HUES48 (cell line): Measurements from ENCODE around the gene DDX39A.

Experiments
- H3K27ac ChIP-seq: one replicate; pipeline ENCODE4 v1.7.0; 2013; ENCODE audit warnings: low read depth, low read length, inconsistent platforms
- H3K27me3 ChIP-seq: 2 replicates; pipeline ENCODE4 v1.6.1; 2013; ENCODE audit warnings: mild to moderate bottlenecking, low read length; ENCODE audit not compliant: control insufficient read depth, insufficient read depth
- H3K36me3 ChIP-seq: 2 replicates; pipeline ENCODE4 v1.6.1; 2013; ENCODE audit warnings: low read length; ENCODE audit not compliant: control insufficient read depth, insufficient read depth
- H3K4me1 ChIP-seq: 2 replicates; pipeline ENCODE4 v1.6.1; 2013; ENCODE audit warnings: mild to moderate bottlenecking, low read length; ENCODE audit not compliant: control insufficient read depth, insufficient read depth
- H3K4me3 ChIP-seq: 2 replicates; pipeline ENCODE4 v1.5.1; 2013; ENCODE audit warnings: mild to moderate bottlenecking, low read depth, low read length
- H3K9ac ChIP-seq: 2 replicates; pipeline ENCODE4 v1.6.1; 2013; ENCODE audit warnings: mild to moderate bottlenecking, low read depth, low read length, moderate library complexity
- H3K9me3 ChIP-seq: 2 replicates; pipeline ENCODE4 v1.6.1; 2013; ENCODE audit warnings: low read length; ENCODE audit not compliant: control insufficient read depth, insufficient read depth

Gene DDX39A

DNA sequence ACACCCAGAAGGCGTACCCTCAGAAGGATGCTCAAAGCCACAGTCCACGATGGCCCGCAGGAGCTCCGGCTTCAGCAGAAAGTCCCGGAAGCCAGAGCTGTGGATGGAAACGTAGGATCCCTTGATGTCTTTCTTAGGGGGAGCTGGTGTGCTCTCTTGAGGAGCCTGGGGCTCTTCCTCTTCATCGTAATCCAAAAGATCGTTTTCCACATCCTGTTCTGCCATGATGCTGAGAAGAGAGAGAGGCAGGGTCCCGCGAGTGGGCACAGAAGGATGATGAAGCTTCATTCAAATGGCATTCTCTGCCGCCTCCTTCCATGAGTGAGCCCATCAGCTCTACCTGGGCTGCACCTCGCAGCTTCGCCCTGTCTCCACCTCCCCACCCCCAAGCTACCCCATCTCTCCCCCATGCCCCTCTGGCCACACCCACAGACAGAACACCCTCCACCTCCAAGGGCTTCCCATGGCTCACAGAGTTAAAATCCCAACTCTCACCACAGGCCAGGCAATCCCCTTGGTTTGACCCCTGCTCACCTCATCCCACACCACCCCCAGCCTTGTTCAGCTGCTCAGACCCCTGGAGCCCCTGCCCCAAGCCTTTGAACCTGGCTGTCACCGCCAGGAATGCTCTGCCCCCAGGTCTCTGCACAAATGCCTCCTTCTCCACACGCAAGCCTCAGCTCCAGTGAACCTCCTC, 6.0 kb downstream of the DDX39A start:
- Histone ChIP-seq H3K27ac (no peak overlapping the region), H3K9ac (no peak overlapping the region), H3K4me3 (no peak overlapping the region), H3K27me3 (no peaks in the 10 kb centered on the region), H3K36me3 (peaks cover 58% of the 10 kb centered on the region), H3K4me1 (no peaks in the 10 kb centered on the region), H3K9me3 (no peaks in the 10 kb centered on the region)

DNA sequence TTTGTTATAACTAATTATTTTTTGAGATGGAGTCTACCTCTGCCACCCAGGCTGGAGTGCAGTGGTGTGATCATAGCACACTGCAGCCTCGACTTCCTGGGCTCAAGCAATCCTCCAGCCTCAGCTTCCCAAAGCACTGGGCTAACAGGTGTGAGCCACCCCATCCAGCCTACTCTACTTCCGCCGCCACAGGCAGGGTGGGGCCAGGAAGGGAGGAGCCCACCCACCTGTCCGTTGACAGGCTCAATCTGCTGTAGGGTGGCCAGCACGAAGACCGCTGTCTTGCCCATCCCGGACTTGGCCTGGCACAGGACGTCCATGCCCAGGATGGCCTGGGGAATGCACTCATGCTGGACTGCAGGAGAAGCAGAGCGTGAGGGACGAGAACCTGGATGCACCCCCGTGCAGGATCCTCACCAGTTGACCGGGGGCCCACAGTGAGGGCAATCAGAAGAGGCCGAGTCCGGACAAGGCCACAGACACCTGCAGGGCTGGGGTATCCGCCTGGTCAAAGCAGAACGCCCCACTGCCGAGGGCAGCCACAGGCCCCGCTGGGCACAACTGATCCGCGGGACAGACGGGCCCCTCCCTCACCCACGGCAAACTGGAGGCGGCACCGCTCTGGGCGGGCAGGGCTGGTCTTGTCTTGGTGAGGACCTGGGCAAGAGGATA, 6.7 kb downstream of the DDX39A start:
- H3K27ac ChIP-seq: no peak overlapping the region
- no peak overlapping the region for H3K4me3 ChIP-seq
- no peaks in the 10 kb centered on the region for H3K27me3 ChIP-seq
- H3K36me3 ChIP-seq: peaks cover 65% of the 10 kb centered on the region
- H3K4me1 ChIP-seq: no peaks in the 10 kb centered on the region
- H3K9ac ChIP-seq: no peak overlapping the region
- no peaks in the 10 kb centered on the region for H3K9me3 ChIP-seq

DNA sequence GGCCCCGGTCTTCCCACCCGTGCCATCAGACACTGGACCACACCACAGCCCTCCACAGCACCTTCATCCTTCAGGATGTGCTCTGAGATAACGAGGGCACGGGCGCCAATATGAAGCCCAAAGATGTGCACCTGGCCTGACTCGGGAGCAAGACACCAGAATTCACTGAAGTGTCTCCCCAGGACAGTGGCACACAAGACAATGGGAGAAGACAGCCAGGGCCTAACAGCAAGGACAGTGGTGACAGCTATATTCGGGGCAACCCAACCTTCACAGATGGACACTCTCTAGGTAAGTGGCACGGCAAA, 7.2 kb downstream of the DDX39A start:
- peaks cover 69% of the 10 kb centered on the region for H3K36me3 ChIP-seq
- no peak overlapping the region for H3K9ac ChIP-seq
- H3K4me3 ChIP-seq: no peak overlapping the region
- no peaks in the 10 kb centered on the region for H3K9me3 ChIP-seq
- H3K4me1 ChIP-seq: no peaks in the 10 kb centered on the region
- H3K27me3 ChIP-seq: no peaks in the 10 kb centered on the region
- H3K27ac ChIP-seq: no peak overlapping the region

DNA sequence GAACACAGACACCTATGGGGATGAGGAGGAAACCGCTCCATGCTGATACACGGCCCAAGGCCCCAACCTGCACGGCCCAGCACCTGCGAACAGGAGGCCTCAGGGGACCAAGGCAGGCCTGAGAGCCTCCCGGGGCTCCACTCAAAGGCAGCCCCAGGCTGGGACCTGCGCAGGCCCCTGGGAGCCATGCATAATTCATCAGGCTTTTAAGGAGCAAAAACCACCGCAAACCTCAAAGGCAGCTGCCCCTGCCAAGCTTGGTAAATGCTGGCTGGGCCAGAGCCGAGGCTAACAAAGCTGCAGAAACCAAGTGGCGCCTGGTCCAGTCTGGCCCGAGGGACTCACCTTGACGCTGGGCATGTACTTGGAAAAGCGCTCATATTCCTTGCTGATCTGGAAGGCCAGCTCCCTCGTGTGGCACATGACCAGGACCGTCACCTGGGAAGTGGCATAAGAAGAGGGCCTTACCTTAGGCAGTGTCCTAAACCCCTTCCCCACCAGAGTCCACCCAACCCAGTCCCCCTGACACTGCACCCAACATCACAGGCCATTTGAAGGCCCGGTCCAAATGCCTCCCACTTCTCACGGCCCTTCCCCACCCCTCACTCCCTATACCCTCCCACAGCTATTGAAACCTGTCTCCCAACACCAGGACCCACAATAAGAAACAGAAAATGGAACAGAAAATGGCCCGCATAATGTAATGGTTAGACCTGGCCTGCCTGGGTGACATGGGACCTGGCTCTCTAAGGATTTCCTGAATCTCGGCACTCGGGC, 7.8 kb downstream of the DDX39A start:
- Histone ChIP-seq H3K4me3 (no peak overlapping the region), H3K27ac (no peak overlapping the region), H3K9me3 (no peaks in the 10 kb centered on the region), H3K36me3 (peaks cover 69% of the 10 kb centered on the region), H3K4me1 (peaks cover 4% of the 10 kb centered on the region), H3K27me3 (no peaks in the 10 kb centered on the region), H3K9ac (no peak overlapping the region)

DNA sequence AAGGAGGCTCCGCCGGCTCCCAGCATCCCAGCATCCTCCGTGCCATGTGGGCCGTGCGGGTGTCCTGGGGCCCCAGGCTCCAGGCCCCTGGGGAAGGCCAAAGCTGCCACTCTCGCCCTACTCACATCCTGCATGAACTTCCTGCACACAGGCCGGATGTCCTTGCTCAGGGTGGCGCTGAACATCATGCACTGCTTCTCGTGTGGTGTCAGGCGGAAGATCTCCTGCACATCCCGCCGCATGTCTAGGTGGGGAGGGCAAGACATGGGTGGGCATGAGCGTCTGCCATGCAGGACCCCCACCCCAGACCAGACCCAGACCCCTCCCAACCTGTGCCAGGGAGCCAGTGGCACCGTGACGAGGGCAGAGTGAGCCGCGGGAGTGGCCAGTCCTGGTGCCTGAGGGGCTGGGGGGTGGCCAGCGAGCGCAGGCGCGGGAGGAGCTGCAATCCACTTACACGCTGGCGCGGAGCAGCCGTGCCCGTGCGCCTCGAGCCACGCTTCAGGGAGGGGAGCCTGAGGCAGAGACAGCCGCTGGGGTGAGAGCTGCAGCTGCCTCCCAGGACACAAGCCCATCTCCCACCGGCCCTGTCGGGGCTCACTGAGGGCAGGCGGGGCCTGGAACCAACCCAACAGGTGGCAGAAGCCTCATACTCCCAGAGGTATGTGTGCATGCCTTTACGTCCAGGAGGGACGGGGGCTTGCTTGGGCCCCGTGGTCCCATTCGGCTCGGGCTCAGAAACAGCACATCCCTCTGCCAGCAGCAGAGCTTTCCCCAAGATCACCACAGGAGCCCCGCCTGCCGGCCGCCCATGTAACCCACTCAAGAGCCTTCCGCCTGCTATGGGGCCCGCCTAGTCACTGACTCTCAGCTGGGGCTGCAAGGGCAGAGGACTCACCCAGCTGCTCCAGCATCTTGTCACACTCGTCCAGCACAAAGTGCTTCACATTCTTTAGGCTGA, 8.8 kb downstream of the DDX39A start:
- no peaks in the 10 kb centered on the region for H3K9me3 ChIP-seq
- peaks cover 66% of the 10 kb centered on the region for H3K36me3 ChIP-seq
- H3K9ac ChIP-seq: no peak overlapping the region
- H3K27ac ChIP-seq: no peak overlapping the region
- H3K4me1 ChIP-seq: peaks cover 8% of the 10 kb centered on the region
- no peak overlapping the region for H3K4me3 ChIP-seq
- H3K27me3 ChIP-seq: no peaks in the 10 kb centered on the region

DNA sequence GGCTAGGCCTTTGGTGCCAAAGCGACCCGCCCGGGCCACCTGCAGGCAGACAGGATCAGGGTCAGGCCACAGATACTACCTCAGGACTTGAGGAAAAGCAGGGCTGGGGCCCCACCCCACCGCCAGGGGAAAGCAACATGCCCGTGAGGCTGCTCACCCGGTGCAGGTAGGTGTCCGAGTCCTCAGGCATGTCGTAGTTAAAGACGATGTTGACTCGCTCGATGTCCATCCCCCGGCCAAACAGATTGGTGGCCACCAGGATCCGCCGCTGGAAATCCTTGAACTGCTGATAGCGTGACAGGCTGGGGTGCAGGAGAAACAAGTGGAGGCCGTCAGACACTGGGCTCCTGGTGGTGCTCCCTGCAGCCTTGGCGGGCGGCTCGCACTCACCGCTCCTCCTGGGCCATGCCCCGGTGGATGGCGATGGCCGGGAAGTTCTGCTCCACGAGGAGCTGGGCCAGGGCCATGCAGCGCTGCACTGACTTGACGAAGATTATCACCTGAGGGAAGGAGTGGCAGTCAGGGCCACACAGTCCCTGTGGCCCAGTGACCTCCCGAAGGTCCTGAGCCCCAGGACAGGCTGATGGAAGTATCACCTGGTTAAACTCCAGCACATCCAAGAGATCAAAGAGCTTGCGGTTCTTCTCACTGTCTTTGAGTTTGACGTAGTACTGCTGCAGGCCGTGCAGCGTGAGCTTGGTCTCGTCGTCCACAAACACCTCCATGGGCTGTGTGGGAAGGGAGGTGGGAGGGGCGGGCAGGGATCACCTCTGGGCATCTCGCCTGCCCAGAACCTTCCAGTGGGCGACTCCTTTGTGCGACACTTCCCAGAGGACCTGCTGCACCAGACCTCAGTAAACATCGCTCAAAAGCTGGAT, 9.8 kb downstream of the DDX39A start:
- H3K9me3 ChIP-seq: no peaks in the 10 kb centered on the region
- no peak overlapping the region for H3K9ac ChIP-seq
- peaks cover 66% of the 10 kb centered on the region for H3K36me3 ChIP-seq
- no peak overlapping the region for H3K27ac ChIP-seq
- H3K4me1 ChIP-seq: peaks cover 9% of the 10 kb centered on the region
- H3K27me3 ChIP-seq: no peaks in the 10 kb centered on the region
- H3K4me3 ChIP-seq: no peak overlapping the region

DNA sequence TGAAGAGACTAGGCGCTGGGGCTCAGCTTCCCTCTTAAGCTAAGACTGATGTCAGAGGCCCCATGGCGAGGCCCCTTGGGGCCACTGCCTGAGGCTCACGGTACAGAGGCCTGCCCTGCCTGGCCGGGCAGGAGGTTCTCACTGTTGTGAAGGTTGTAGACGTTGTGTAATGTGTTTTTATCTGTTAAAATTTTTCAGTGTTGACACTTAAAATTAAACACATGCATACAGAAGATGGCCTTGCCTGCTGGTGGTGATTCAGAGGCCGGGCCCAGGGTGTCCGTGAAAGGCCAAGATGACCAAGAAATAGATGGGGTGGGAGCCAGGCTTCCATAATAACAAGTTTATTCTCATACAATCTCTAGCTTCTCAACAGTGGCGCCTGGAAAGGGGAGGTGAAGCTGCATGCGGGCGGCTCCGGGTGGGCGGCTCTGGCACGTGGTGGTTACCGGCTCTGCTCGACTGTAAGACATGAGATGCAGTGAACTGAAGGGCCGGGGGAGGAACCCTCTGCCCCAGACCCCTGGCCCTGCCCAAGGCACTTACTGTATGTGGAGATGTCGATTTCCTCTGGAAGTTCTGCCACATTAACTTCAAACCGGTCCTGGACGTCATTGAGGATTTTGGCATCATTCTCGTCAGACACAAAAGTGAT, 10.5 kb downstream of the DDX39A start:
- peaks cover 9% of the 10 kb centered on the region for H3K4me1 ChIP-seq
- no peak overlapping the region for H3K27ac ChIP-seq
- H3K27me3 ChIP-seq: no peaks in the 10 kb centered on the region
- H3K9ac ChIP-seq: no peak overlapping the region
- no peaks in the 10 kb centered on the region for H3K9me3 ChIP-seq
- peaks cover 63% of the 10 kb centered on the region for H3K36me3 ChIP-seq
- H3K4me3 ChIP-seq: no peak overlapping the region

DNA sequence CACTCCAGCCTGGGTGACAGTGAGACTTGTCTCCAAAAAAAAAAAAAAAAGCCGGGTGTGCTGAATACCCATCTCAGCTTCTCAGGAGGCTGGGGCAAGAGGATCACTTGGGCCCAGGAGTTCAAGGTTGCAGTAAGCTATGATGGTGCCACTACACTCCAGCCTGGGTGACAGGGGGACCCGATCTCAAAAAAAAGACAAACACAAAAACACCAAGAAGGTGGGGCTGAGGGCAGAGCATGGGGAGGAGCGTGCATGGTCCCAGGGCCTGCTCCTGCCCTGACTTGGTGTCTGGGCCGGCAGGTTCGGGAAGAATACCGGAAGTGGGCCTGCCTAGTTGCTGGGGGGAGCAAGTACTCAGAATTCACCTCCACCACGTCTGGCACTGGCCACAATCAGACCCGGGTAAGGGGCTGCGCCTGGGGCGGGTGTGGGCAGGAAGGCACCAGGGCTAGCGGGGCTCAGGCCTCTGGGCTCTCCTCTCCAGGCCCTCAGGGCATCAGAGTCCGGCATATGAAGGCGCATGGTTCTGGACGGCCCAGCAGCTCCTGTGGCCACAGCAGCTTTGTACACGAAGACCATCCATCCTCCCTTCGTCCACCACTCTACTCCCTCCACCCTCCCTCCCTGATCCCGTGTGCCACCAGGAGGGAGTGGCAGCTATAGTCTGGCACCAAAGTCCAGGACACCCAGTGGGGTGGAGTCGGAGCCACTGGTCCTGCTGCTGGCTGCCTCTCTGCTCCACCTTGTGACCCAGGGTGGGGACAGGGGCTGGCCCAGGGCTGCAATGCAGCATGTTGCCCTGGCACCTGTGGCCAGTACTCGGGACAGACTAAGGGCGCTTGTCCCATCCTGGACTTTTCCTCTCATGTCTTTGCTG, 11.3 kb downstream of the DDX39A start:
- H3K9ac ChIP-seq: no peak overlapping the region
- no peaks in the 10 kb centered on the region for H3K27me3 ChIP-seq
- H3K36me3 ChIP-seq: peaks cover 61% of the 10 kb centered on the region
- peaks cover 9% of the 10 kb centered on the region for H3K4me1 ChIP-seq
- no peaks in the 10 kb centered on the region for H3K9me3 ChIP-seq
- no peak overlapping the region for H3K27ac ChIP-seq
- H3K4me3 ChIP-seq: no peak overlapping the region

DNA sequence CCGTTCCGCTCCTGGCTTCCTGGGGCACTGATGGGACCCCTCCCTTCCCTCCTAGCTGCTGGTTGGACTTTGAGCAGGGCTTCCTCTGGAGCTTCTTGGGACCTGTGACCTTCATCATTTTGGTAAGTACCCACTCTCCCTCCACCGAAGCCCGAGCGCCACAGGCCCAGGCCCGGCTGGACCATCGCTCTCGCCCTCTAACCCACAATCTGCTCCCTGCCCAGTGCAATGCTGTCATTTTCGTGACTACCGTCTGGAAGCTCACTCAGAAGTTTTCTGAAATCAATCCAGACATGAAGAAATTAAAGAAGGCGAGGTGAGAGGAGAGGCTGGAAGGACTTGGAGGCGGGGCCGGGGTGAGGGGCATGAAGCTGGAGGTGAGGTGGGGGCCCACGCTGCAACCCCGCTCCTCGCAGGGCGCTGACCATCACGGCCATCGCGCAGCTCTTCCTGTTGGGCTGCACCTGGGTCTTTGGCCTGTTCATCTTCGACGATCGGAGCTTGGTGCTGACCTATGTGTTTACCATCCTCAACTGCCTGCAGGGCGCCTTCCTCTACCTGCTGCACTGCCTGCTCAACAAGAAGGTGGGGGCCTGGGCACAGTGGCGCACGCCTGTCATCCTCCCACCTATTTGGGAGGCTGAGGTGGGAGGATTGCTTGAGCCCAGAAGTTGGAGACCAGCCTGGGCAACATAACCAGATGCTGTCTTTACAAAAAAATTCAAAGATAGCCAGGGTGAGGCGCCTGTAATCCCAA, 12.3 kb downstream of the DDX39A start:
- Histone ChIP-seq H3K36me3 (peaks cover 50% of the 10 kb centered on the region), H3K4me1 (peaks cover 9% of the 10 kb centered on the region), H3K27ac (peak overlapping the region; percentile 77), H3K9ac (no peak overlapping the region), H3K27me3 (no peaks in the 10 kb centered on the region), H3K9me3 (no peaks in the 10 kb centered on the region), H3K4me3 (no peak overlapping the region)
